Measurements from ENCODE around the gene LEO1.

GRCh38 chr15:52002351-52002750 is 30.8 kb upstream of the LEO1 start:
- TF ChIP-seq CTCF (IDR thresholded peaks at IDR 0.05; ENCODE audit: low read depth, low read length, poor library complexity, severe bottlenecking) = no peak
- no peak for TF ChIP-seq EZH2phosphoT487 (IDR thresholded peaks at IDR 0.05; ENCODE audit: borderline replicate concordance, low read length)

Measured in DOHH2 (cell line).